Measurements from ENCODE around the gene SLC16A5. TPM values are rescaled to one million over a fixed set of nuclear protein-coding genes. Genes with fewer than 3 reads are reported as not detected.

SLC16A5 gene
- total and polyA plus RNA-seq, 10 of the 15 experiments (the other 5 are each of a cell fraction or from before 2014, with no cell fraction given): 0.03 to 3.1 (median 0.96) TPM

DNA sequence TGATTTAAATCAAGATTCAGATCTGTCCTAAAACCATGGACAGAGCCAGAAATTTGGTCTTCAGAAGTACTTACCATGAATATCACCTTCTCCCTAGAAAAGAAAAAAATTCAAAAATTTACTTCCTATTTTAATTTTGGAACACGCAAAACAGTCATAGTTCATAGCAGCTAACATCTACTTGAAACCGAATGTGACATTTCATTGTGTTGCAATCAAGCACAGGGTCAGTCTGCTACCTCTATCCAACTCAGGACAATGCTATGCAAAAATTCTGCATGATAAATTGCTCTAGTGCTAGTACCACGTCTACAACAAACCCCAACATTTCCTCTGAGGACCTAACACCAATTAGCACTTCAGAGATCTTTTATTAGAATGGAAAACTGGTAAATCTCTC is 58.8 kb downstream of the SLC16A5 start:
- Histone ChIP-seq H3K9me3 (replicated peaks; ENCODE audit: control insufficient read depth, insufficient read depth, low read length) (no peaks in the 10 kb centered on the region), H3K27me3 (replicated peaks in 1 of 2; ENCODE audit: control insufficient read depth in 2 of 2, insufficient read depth in 2 of 2, low read length in 1 of 2) (no peaks in the 10 kb centered on the region), H3K4me1 (ENCODE audit: control insufficient read depth, insufficient read depth, low read length) (0 out of 2 replicates have a peak, but pooled peaks cover under 1% of the 10 kb centered on the region), H3K36me3 (ENCODE audit: control insufficient read depth in 2 of 2, insufficient read depth in 2 of 2, low read length in 1 of 2) (peaks cover 28 to 32% of the 10 kb centered on the region in 2 experiments; a peak in 3 of 4 replicates), H3K9ac (ENCODE audit: control insufficient read depth, insufficient read depth, low read length) (no peak overlapping the region), H4K20me1 (ENCODE audit: control insufficient read depth, insufficient read depth) (no peaks in the 10 kb centered on the region), H3K4me3 (no peak overlapping the region), H3K4me2 (ENCODE audit: control insufficient read depth, insufficient read depth) (no peak overlapping the region), H3K79me2 (ENCODE audit: control insufficient read depth, insufficient read depth, low read length) (peaks cover 36% of the 10 kb centered on the region), H3K27ac (ENCODE audit: control insufficient read depth, insufficient read depth) (no peak overlapping the region), H2AFZ (ENCODE audit: control insufficient read depth, low read depth, low read length) (no peak overlapping the region)
- ChIA-PET RAD21 (ENCODE audit: unreplicated experiment) (interaction anchor here (0.8 kb wide), 1 partner anchor 25 kb away, joined by 5 read pairs; no protein-coding TSS in a partner anchor), POLR2A (interaction anchor here (1.5 kb wide), 1 partner anchor 22 kb away, joined by 4 read pairs; no protein-coding TSS in a partner anchor), CTCF (interaction anchor here (2.4 kb wide), 1 partner anchor 16 kb away, joined by 8 read pairs; the partner anchor contains the start of gene NT5C), SMC1A (ENCODE audit: uncharacterized antibody, unreplicated experiment) (no interaction called here)
- DNase-seq (ENCODE audit: low read depth, low spot score): no peak
- FAIRE-seq: no peak
- intact Hi-C loops (cut with micrococcal nuclease; ENCODE audit: unreplicated experiment) (no loop called here), in situ Hi-C loops (cut with MboI) (no loop called here)
- ATAC-seq: no peak
- WGBS (ENCODE audit: insufficient coverage, insufficient replicate concordance, low lambda C conversion rate, missing lambda C conversion rate): 67% methylated on average over 3 of the region's 3 CpGs
- no TSS peak for BruUV-seq (replicated peaks)
- no peak for TF ChIP-seq BMI1 (IDR thresholded peaks at IDR 0.05; ENCODE audit: borderline replicate concordance)
- TF ChIP-seq, protein P1, sequence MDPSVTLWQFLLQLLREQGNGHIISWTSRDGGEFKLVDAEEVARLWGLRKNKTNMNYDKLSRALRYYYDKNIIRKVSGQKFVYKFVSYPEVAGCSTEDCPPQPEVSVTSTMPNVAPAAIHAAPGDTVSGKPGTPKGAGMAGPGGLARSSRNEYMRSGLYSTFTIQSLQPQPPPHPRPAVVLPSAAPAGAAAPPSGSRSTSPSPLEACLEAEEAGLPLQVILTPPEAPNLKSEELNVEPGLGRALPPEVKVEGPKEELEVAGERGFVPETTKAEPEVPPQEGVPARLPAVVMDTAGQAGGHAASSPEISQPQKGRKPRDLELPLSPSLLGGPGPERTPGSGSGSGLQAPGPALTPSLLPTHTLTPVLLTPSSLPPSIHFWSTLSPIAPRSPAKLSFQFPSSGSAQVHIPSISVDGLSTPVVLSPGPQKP (IDR thresholded peaks at IDR 0.05; ENCODE audit: low read depth, low read length): no peak
- no peak for TF ChIP-seq EED (IDR thresholded peaks at IDR 0.05; ENCODE audit: low read depth)
- no peak for TF ChIP-seq CEBPB (IDR thresholded peaks at IDR 0.05; ENCODE audit: borderline replicate concordance in 1 of 2, low read depth in 2 of 2, low read length in 2 of 2)
- TF ChIP-seq, protein P2, sequence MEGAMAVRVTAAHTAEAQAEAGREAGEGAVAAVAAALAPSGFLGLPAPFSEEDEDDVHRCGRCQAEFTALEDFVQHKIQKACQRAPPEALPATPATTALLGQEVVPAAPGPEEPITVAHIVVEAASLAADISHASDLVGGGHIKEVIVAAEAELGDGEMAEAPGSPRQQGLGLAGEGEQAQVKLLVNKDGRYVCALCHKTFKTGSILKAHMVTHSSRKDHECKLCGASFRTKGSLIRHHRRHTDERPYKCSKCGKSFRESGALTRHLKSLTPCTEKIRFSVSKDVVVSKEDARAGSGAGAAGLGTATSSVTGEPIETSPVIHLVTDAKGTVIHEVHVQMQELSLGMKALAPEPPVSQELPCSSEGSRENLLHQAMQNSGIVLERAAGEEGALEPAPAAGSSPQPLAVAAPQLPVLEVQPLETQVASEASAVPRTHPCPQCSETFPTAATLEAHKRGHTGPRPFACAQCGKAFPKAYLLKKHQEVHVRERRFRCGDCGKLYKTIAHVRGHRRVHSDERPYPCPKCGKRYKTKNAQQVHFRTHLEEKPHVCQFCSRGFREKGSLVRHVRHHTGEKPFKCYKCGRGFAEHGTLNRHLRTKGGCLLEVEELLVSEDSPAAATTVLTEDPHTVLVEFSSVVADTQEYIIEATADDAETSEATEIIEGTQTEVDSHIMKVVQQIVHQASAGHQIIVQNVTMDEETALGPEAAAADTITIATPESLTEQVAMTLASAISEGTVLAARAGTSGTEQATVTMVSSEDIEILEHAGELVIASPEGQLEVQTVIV (IDR thresholded peaks at IDR 0.05; ENCODE audit: borderline replicate concordance, partially characterized antibody): no peak
- TF ChIP-seq HCFC1 (IDR thresholded peaks at IDR 0.05; ENCODE audit: low read length): no peak
- TF ChIP-seq, protein P3, sequence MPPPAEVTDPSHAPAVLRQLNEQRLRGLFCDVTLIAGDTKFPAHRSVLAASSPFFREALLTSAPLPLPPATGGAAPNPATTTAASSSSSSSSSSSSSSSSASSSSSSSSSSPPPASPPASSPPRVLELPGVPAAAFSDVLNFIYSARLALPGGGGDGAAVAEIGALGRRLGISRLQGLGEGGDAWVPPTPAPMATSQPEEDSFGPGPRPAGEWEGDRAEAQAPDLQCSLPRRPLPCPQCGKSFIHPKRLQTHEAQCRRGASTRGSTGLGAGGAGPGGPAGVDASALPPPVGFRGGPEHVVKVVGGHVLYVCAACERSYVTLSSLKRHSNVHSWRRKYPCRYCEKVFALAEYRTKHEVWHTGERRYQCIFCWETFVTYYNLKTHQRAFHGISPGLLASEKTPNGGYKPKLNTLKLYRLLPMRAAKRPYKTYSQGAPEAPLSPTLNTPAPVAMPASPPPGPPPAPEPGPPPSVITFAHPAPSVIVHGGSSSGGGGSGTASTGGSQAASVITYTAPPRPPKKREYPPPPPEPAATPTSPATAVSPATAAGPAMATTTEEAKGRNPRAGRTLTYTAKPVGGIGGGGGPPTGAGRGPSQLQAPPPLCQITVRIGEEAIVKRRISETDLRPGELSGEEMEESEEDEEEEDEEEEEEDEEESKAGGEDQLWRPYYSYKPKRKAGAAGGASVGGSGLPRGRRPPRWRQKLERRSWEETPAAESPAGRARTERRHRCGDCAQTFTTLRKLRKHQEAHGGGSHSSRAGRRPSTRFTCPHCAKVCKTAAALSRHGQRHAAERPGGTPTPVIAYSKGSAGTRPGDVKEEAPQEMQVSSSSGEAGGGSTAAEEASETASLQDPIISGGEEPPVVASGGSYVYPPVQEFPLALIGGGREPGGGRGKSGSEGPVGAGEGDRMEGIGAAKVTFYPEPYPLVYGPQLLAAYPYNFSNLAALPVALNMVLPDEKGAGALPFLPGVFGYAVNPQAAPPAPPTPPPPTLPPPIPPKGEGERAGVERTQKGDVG (CRISPR knock-in tag; IDR thresholded peaks at IDR 0.05): no peak
- TF ChIP-seq, protein P4, sequence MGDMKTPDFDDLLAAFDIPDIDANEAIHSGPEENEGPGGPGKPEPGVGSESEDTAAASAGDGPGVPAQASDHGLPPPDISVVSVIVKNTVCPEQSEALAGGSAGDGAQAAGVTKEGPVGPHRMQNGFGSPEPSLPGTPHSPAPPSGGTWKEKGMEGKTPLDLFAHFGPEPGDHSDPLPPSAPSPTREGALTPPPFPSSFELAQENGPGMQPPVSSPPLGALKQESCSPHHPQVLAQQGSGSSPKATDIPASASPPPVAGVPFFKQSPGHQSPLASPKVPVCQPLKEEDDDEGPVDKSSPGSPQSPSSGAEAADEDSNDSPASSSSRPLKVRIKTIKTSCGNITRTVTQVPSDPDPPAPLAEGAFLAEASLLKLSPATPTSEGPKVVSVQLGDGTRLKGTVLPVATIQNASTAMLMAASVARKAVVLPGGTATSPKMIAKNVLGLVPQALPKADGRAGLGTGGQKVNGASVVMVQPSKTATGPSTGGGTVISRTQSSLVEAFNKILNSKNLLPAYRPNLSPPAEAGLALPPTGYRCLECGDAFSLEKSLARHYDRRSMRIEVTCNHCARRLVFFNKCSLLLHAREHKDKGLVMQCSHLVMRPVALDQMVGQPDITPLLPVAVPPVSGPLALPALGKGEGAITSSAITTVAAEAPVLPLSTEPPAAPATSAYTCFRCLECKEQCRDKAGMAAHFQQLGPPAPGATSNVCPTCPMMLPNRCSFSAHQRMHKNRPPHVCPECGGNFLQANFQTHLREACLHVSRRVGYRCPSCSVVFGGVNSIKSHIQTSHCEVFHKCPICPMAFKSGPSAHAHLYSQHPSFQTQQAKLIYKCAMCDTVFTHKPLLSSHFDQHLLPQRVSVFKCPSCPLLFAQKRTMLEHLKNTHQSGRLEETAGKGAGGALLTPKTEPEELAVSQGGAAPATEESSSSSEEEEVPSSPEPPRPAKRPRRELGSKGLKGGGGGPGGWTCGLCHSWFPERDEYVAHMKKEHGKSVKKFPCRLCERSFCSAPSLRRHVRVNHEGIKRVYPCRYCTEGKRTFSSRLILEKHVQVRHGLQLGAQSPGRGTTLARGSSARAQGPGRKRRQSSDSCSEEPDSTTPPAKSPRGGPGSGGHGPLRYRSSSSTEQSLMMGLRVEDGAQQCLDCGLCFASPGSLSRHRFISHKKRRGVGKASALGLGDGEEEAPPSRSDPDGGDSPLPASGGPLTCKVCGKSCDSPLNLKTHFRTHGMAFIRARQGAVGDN (IDR thresholded peaks at IDR 0.05): no peak
- TF ChIP-seq, protein P5, sequence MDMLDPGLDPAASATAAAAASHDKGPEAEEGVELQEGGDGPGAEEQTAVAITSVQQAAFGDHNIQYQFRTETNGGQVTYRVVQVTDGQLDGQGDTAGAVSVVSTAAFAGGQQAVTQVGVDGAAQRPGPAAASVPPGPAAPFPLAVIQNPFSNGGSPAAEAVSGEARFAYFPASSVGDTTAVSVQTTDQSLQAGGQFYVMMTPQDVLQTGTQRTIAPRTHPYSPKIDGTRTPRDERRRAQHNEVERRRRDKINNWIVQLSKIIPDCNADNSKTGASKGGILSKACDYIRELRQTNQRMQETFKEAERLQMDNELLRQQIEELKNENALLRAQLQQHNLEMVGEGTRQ (IDR thresholded peaks at IDR 0.05; ENCODE audit: borderline replicate concordance, low read depth, low read length): no peak
- TF ChIP-seq MEF2A (IDR thresholded peaks at IDR 0.05; ENCODE audit: insufficient read depth, low read depth, low read length): no peak
- no peak for TF ChIP-seq RFX5 (IDR thresholded peaks at IDR 0.05; ENCODE audit: low read depth, low read length)
- TF ChIP-seq ZNF24 (IDR thresholded peaks at IDR 0.05): no peak
